HG03280 (cell line): ENCODE measurements around the gene CACNA2D1.

Experiments
- ATAC-seq: cut with Tn5 transposase; IDR thresholded peaks from one replicate; pipeline ENCODE4 v1.9.1; 2021; ENCODE audit warnings: mild to moderate bottlenecking, moderate library complexity; ENCODE audit not compliant: unreplicated experiment

Gene CACNA2D1

DNA sequence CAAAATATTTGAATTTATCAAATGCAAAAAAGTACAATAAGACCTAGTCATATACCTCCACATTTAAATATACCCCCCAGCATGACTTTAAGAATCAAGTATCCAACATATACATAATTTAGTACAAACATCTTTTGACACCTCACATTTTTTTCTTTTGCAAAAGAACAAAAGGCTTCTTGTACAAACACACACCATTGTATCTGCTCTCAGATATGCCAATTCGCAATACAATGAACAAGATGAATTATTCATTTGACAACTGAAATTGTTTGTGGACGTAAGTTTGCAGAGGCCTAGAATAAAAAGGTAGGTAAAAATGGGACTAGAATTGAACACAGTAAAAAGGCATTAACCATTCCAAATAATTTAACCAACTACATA, 154.4 kb downstream of the CACNA2D1 start:
- no peak for ATAC-seq

DNA sequence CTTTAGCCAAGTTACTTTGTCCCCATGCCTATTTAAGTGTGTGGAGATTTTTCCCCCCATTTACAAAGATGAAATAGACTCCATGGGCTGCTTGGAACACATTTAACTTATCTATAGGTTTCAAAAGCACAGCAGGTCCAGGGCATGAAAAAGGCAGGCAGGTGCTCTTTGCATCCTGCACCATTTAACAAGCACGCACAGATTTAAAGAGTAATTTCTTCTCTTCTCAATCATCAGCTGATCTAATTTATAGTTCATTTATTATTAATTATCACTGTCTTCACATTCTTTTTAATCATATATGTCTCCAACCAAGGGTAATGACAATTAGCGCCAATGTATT, 156.8 kb downstream of the CACNA2D1 start:
- no peak for ATAC-seq

DNA sequence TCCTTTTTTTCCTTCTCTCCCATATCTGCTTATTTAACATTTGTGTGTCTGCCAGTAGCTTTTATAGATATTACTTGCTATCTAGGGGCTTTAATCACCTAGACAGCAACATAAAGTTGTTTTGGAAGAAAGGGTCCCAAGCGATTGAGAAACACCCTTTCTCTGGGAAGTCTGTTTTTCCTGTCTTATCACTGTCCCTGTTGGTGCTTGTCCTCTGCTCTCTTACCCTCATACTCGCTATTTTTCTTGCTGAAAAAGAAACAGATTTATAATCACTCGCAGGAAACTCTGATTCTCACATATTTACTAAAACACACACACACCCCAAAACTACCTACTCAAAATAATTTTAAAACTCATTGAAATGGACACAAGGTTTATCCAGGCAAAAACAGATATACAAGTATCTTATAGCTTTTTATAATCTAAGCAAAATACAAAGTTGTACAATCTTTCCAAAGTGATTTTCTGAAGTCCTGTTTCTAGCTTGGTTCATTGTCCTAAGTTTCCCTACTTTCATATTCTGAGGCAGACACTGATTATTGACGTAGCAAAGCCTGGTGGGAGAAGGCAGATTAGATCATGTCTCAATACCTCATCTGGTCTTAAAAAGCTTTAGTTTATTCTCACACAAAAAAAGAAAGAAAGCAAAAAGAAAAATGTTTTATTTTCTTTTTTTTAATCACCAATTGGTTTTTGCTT, 157.3 kb downstream of the CACNA2D1 start:
- no peak for ATAC-seq

DNA sequence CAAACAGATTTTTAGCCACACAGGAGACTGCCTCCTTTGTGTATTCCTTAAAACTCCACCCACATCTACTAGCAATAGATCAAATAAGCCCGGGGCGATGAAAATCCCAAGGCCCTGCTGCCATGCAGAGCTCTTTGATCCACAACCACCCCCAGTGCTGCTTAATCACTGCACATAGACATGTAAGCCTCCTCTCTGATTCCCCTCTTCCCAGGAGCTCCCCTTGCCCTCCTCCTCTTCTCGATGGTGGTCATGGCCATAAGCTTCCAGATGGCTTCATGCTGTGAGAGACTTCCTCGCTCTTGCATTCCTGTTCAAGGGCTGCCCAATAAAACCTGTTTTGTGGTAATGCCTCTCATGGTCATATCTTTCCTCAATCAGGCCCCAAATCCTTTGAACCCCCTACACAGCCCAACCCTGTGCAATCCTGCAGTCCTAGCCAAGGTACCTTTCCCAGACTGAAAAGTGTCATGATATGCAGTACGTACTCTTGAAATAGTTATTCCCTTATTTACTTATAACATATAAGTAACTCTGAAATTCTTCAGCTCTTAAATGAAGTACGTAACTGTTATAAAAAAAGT, 158.5 kb downstream of the CACNA2D1 start:
- no peak for ATAC-seq

DNA sequence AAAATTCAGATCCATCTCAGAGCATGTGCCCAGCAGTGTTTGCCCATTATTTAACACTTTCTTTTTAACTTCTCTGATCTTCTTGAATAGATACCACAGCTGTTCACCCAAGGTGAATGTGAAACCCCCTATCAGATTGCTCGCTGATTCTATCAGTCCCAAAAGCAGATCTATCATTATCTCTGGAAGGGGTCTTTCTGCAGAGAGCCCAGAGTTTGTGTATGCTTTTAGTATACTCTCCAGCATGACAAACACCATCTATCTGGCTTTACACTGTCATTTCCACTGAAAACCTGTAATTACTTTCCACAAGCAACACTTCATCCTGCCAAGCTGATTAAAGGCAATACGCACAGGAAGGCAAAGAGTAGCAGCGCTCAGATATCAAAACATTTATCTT, 168.2 kb downstream of the CACNA2D1 start:
- no peak for ATAC-seq

DNA sequence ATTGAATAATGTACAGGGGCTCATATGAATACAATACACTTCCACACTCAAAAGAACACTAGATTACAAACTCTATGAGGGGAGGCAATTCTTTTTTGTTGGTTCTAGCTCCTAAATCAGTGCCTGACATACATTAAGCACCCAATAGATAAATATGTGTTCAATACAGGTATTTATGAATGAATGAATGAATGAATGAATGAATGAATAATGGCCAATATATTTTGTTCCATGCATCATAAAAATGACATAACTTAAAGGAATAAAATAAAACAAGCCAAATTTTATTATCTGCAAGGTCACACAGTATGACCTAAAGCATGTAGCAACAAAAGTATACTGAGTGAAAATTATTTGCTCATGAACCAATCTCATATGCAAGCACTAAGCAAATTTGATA, 168.9 kb downstream of the CACNA2D1 start:
- ATAC-seq = no peak

DNA sequence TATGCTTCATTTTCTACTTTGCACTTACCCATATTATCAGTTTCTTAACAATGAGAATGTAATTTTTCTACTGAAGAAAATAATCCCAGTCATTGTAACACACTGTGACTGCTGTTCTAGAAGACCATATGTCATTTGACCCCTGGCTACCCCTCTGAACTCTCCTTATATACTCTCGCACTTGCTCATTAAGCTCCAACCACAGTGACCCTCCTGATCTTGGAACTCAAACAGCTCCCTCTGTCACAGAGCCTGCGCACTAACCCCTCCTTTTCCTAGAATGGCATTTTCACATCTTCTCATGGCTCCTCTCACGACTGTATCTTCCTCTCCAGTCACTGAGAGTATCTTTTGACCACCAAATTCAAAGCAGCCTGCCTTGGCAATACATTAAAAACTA, 169.7 kb downstream of the CACNA2D1 start:
- no peak for ATAC-seq

DNA sequence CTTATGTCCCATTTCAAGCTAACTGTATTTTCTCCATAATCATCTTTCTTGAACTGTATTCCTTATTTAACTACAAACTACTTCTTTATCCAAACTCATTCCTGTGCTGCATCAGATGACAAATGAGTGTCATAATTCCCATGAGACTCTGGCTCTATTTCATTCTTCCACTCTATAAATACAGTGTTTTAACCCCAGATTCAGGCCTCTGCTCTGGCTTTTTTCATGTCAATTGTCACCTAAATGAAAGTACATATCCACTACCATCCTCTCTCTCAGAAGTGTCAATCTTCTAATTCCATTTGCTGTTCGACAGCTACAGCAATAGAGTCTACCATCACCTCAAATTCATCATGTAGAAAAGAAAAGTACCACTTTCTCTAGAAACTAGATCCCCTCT, 172.7 kb downstream of the CACNA2D1 start:
- ATAC-seq = no peak

DNA sequence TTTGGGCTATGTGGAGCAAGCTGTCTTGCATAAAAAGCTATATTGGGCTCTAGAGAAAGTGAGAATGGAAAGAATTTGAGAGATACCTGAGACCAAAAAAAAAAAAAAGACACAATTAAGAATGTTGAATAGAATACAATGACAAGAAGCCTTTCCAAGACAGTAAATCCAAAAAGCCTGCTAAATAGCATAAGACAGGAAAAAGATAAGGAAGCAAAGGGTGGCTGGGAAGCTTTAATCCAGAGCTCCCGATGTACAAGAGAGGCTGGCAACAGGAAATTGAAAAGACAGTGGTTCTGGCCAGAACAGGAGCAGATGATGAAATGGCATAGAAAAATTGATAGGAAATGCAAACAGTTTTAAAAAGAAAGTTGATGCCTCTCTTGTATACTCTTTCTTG, 174.9 kb downstream of the CACNA2D1 start:
- ATAC-seq = no peak

DNA sequence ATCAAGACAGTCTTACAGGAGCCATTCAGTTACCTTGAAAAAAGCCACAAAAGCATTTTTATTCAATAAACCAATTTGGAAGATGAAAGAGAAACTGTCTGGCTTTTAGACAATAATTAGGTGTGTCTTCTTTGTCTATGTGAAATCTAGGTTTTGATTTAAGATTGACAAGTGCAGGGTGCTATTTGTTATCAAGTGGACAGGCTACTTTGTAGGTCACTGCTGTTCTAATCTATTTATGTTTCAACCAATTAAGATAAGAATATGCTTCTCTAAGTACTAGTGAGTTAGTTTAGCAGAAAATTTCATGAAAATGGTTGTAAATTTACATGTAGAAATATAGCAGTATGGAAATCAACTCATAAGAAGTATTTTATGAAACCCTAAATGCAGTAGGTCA, 177.5 kb downstream of the CACNA2D1 start:
- no peak for ATAC-seq

DNA sequence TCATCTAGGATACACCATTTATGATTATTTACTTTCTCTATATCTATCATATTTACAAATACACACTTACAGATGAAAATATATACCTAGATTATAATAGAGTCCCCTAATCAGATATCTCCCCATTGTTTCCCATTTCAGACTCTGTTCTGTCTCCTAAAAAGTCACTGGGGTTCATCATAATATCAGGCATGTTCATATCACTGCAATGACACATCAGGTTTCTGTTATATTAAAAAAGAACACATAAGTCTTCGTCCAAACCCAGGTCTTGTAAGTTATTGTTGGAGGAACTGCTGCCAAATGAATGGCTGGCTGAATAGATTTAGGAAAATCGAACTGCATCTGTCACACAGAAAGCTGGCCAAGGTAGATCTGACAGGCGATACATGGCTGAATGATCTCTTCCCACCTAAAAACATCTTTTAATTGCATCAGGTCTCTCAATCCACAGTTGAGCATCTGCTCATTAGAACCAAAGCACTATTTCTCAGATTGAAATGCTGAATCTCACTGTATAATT, 178.7 kb downstream of the CACNA2D1 start:
- ATAC-seq = no peak

DNA sequence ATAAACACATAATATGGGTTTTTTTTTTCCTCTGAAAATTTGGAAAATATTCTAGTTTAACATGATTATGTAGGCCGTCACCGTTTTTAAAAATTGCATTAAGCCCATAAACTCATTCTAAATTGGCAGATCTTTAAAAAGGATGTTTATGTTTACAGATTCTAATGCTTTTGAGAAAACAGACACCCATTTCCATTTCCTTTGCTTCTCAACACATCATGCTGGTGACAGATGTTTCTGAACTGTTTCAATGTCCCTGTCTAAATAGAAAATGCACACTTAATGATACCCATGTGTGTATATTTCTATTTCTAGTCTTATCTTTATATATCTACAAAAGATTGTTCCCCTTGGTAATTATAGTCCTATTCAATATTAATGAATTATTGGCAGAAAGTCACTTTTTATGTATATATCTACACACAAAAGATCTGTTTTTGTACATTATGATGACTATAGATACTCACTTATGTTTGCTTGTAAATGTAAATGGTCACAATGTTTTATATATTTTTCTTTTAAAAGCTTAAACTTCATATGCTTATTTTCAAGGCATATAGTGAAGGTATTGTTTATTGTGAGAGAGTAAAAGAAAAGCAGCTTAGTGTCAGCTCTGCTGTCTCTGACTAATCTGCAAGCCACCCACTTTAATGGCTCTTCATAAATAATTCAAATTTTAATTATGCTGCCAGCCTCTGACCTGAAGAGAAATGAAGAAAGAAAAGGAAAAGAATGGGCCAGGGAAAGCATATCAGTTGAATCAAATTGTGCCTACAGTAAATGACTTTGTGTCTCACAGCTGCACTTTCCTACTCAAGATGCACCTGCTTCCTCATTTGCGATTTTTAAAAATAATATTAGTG, 179.4 kb downstream of the CACNA2D1 start:
- ATAC-seq = no peak

DNA sequence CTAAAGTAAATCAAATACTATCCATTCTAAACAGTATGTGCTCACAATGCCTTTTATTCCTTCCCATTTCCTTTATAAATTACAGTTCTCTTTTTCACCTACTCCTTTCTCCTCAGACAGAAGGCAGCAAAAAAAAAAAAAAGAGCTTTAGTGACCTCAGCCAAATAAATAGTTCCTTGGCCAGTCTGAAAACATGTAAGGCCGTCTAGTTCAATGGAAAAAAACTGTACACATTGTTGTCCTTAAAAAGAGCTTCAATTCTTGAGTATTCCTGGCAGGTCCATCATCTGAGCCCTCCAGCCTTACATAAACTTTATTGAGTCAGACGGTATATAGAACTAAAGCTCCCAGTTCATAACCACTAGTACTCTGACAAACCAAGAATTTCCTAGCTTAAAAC, 185.4 kb downstream of the CACNA2D1 start:
- ATAC-seq = no peak

DNA sequence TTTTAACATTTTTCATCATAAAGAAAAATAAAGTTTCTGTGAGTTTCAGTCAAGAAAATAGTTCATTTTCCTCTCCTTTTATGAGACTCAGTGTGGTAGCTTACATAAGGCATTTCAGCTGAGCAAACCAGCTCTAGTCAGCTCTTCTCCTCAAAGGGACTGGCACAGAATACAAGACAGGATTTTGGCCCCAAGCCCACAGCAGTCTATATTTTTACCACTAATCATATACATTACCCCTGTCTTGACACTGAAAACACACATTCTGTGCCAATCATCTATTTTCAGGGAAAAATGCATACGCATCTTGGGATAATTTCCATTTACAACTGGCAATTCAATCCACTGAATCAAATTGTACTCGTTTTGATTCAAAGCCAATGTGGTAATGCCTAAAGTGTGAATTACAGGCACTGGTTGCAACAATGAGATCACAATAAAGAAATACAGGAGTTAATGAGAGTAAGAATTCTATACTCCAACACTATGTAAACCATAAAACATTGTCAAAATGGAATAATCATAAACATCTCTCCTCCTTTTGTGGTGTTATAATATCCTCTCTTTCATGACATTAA, 186.4 kb downstream of the CACNA2D1 start:
- ATAC-seq = no peak

DNA sequence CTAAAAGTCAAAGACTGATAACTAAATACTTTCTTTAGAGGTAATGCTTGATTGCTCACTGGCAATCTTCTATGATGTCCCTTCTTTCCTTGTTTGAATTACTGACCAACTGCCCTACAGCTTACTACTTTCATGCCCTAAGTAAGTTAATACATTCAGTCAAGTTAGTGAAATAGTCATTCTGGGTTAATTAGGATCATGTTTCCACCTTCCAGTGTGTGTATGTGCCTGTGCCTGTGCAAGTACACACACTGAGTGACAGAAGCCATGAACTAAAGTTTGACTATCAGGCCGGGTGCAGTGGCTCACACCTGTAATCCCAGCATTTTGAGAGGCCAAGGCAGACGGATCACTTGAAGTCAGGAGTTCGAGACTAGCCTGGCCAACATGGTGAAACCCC, 187.9 kb downstream of the CACNA2D1 start:
- ATAC-seq = no peak

DNA sequence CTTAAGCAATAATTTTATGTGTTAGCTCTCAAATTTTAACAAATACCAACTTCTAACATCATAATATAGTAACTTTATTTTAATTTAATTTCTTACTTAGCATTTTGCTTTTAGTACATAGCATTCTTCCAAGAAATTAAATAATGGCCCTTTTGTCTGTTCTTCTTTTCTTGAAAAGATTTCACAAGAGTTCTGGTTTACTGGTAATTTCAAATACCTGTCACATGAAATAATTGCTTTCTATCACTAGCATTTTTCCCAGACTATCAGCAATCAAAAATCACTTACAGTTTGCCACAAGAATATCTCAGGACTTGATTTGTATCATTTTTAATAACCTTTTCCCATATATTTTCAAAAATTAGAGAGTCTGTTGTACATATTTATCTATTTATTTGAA, 193.0 kb downstream of the CACNA2D1 start:
- no peak for ATAC-seq

DNA sequence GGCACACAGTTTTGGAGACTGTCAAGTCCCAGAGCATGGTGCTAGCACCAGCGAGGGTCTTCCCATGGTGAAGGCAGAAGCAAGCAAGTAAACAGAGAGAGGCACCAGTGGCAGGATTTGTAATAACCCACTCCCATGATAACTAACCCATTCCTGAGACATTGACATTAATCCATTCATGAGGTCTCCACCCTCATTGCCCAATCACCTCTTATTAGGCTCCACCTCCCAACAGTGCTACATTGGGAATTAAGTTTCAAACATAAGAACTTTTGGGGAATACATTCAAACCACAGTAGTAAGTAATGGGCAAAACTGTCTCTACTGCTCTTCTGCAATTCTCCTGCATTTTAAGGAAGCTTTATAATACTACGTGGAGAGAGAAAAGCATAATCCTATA, 193.6 kb downstream of the CACNA2D1 start:
- ATAC-seq = no peak

DNA sequence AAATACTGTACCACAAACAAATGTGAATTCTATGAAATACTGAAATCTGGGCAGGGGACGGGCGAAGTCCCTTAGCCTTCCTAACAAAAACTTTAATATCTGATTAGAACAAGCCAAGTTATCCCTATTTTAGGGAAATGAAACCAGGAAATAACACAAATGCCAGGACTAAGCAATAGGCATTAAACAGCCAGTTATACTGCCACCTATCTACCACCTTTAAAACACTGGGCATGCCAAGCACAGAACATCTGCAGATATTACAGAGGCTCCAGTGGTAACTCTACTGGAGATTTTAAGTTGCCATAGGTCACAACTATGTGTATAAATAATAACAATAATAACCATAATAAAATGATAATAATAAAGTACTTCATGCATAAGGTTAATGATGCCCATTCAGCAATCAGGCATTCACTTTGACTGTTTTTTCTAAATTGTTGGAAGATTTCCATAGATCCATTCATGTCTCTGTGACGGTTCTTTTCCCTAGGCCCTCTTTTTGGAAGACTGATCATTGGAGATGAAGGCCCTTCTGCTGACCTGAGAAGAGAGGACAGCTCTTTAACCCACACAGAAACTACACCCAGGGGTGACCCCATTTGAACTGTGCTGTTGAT, 195.7 kb downstream of the CACNA2D1 start:
- no peak for ATAC-seq

DNA sequence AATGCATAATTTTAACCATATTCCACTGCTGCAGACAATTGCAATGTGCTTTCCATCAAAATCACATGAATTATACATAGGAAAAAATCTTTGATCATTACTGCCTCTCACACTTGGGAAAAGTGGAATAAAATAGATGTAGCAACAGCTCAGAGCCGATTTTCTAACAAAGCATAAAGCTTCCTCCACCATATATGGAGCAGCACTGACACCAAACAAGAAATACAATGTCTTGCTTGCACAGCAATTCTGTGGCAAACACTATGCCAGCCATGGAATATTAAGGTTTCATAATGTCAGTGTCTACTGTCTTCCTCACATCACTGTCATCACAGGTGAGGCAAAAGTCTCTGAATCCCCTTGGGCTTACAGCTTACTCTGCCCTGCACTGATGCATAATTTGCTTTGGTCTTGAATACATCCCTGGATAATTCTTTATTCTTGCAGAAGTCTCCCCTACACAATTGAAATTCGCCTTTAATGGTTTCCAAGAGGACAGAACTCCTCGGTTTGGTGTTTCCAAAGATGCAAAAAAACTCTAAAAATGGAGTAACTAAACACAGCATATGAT, 198.5 kb downstream of the CACNA2D1 start:
- ATAC-seq = no peak

DNA sequence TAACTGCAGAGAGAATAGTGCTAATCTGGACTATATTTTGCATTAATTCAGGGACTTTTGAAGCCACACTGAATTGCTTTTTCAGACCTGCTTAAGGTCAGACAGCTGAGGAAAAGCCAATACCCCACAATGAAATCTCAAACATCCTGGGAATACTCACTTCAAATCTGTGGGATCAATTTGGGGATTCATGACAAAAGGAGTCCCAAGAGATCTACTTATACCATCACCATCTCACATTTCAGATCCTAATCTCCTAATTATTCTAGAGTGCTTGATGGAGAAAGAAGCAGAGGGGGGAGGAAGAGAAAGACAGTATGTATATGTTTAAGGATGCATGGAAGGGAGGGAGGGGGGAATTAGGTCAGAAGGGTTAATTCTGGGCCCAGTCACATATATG, 202.2 kb downstream of the CACNA2D1 start:
- ATAC-seq = no peak

DNA sequence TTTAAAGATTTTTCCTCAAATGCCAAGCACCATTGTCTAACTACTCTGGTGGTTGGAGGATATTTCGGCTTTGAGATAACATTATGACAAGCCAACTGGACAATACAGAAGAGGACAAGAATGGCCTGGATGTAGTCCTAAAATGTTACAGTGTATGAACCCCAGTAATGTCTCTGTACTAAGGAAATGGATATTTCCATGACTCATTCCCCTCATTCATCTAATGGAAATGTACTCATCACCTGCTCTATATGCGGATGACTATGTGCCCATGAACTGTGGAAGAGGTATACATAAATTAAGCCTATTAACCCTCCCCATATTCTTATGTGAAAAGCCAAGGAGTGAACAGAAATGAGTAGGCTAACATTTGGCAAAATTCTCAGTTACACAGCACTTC, 207.9 kb downstream of the CACNA2D1 start:
- no peak for ATAC-seq
